ENCODE data around the gene S100A5. TPM values are rescaled to one million over a fixed set of nuclear protein-coding genes. Genes with fewer than 3 reads are reported as not detected.

S100A5 gene
- polyA plus RNA-seq, 1 donor from 2014 or later = 1.4 TPM

GRCh38 chr1:153494976-153495535, 45.7 kb downstream of the S100A5 start:
- no peak overlapping the region for H3K4me3 Mint-ChIP-seq
- no peak overlapping the region for H3K27ac Mint-ChIP-seq
- H3K9me3 Mint-ChIP-seq = no peaks in the 10 kb centered on the region
- no peaks in the 10 kb centered on the region for H3K36me3 Mint-ChIP-seq
- peaks cover 19% of the 10 kb centered on the region for H3K27me3 Mint-ChIP-seq
- H3K4me1 Mint-ChIP-seq = peaks cover 0 to 4% (median 4%) of the 10 kb centered on the region in 3 donors

GRCh38 chr1:153493343-153493960, 47.3 kb downstream of the S100A5 start:
- no peaks in the 10 kb centered on the region for H3K36me3 Mint-ChIP-seq
- H3K27me3 Mint-ChIP-seq = peaks cover 9% of the 10 kb centered on the region
- H3K9me3 Mint-ChIP-seq = no peaks in the 10 kb centered on the region
- H3K27ac Mint-ChIP-seq = peak overlapping the region in 1 of 3 donors; percentile 33
- peaks cover 0 to 4% (median 4%) of the 10 kb centered on the region in 3 donors for H3K4me1 Mint-ChIP-seq
- no peak overlapping the region for H3K4me3 Mint-ChIP-seq

- Mint-ChIP-seq H3K4me3 (no peak overlapping the region), H3K27ac (no peak overlapping the region), H3K9me3 (peaks cover 0 to 2% (median 0%) of the 10 kb centered on the region in 3 donors), H3K4me1 (peaks cover 0 to 4% (median 4%) of the 10 kb centered on the region in 3 donors), H3K27me3 (peaks cover 10% of the 10 kb centered on the region), H3K36me3 (no peaks in the 10 kb centered on the region)
Observed at GRCh38 chr1:153490272-153491051, 50.3 kb downstream of the S100A5 start.

DNA sequence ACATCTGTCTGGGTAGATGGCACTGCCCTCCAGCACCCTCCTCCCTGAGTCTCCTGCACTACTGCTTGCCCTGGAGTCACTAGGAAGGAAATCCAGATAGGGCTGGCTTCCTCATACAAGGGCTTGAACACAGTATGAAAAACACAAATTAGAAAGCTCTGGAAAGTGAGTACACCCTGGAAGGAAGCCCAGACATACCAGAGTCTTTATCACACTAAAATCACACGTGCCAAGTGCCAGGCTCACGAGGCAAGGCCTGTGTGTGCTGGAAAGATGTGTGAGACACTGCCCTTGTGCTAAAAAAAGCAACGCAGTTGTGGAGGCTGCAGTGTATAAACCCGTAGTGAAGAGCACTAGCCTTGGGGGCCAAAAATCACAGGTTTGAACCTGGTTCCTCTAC, 52.0 kb downstream of the S100A5 start:
- Mint-ChIP-seq H3K4me3 (no peak overlapping the region), H3K27ac (no peak overlapping the region), H3K9me3 (peaks cover 0 to 2% (median 0%) of the 10 kb centered on the region in 3 donors), H3K4me1 (no peaks in the 10 kb centered on the region), H3K27me3 (peaks cover 14% of the 10 kb centered on the region), H3K36me3 (no peaks in the 10 kb centered on the region)

DNA sequence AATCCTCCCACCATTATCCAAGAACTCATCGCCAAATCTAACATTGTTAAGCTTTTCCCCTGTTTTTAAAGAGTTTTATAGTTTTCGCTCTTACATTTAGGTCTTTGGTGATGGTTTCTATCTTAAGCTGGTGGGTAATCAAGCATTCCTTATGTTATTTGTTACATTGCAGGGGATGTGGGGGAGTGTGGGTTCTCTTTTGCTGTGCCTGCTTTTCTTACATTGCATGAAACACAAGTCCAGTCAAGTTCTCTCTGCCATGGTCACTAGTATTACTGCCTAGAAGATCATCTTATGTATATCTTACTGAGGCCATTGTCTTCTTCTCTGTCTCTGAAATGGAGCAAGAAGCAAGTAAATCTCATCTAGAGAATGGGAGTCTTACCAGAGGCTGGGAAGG, 53.0 kb downstream of the S100A5 start:
- H3K36me3 Mint-ChIP-seq = no peaks in the 10 kb centered on the region
- H3K4me1 Mint-ChIP-seq = no peaks in the 10 kb centered on the region
- no peak overlapping the region for H3K27ac Mint-ChIP-seq
- peaks cover 16% of the 10 kb centered on the region for H3K27me3 Mint-ChIP-seq
- peaks cover 0 to 2% (median 0%) of the 10 kb centered on the region in 3 donors for H3K9me3 Mint-ChIP-seq
- no peak overlapping the region for H3K4me3 Mint-ChIP-seq

Other genes starting within 250 kb of the S100A5 start
- not detected for gene PGLYRP3, start 228.0 kb downstream of the S100A5 start, polyA plus RNA-seq
- gene PGLYRP4, start 192.1 kb downstream of the S100A5 start, polyA plus RNA-seq = not detected
- 44.6 TPM for gene S100A9, start 183.1 kb downstream of the S100A5 start, polyA plus RNA-seq
- gene S100A12, start 165.3 kb downstream of the S100A5 start, polyA plus RNA-seq = 0.97 TPM
- 28.0 TPM for gene S100A8, start 149.9 kb downstream of the S100A5 start, polyA plus RNA-seq
- gene S100A7A, start 124.4 kb downstream of the S100A5 start, polyA plus RNA-seq = not detected
- not detected for gene S100A7, start 80.3 kb downstream of the S100A5 start, polyA plus RNA-seq
- 397 TPM for gene S100A6, start 4.9 kb downstream of the S100A5 start, polyA plus RNA-seq
- 524 TPM for gene S100A4, start 4.9 kb upstream of the S100A5 start, polyA plus RNA-seq
- gene S100A3, start 8.3 kb upstream of the S100A5 start, polyA plus RNA-seq = not detected
- gene S100A2, start 24.9 kb upstream of the S100A5 start, polyA plus RNA-seq = not detected
- not detected for gene S100A16, start 72.2 kb upstream of the S100A5 start, polyA plus RNA-seq
- gene S100A14, start 75.4 kb upstream of the S100A5 start, polyA plus RNA-seq = not detected
- gene S100A13, start 86.6 kb upstream of the S100A5 start, polyA plus RNA-seq = 3.0 TPM
- not detected for gene S100A1, start 87.5 kb upstream of the S100A5 start, polyA plus RNA-seq
- 78.6 TPM for gene CHTOP, start 93.1 kb upstream of the S100A5 start, polyA plus RNA-seq
- 74.5 TPM for gene SNAPIN, start 117.8 kb upstream of the S100A5 start, polyA plus RNA-seq
- gene ILF2, start 130.1 kb upstream of the S100A5 start, polyA plus RNA-seq = 106 TPM
- not detected for gene NPR1, start 137.8 kb upstream of the S100A5 start, polyA plus RNA-seq
- 11.8 TPM for gene INTS3, start 187.1 kb upstream of the S100A5 start, polyA plus RNA-seq
- 12.9 TPM for gene SLC27A3, start 234.5 kb upstream of the S100A5 start, polyA plus RNA-seq

All from IgD-negative memory B cell (primary cell).